GM10847 (cell line): ENCODE measurements around the gene ARID4B.

Source experiments
- POLR2A ChIP-seq: IDR thresholded peaks from 2 replicates; pipeline ENCODE4 v1.6.1; 2011; ENCODE audit not compliant: insufficient read length; ENCODE audit errors: extremely low read depth

Gene ARID4B

DNA sequence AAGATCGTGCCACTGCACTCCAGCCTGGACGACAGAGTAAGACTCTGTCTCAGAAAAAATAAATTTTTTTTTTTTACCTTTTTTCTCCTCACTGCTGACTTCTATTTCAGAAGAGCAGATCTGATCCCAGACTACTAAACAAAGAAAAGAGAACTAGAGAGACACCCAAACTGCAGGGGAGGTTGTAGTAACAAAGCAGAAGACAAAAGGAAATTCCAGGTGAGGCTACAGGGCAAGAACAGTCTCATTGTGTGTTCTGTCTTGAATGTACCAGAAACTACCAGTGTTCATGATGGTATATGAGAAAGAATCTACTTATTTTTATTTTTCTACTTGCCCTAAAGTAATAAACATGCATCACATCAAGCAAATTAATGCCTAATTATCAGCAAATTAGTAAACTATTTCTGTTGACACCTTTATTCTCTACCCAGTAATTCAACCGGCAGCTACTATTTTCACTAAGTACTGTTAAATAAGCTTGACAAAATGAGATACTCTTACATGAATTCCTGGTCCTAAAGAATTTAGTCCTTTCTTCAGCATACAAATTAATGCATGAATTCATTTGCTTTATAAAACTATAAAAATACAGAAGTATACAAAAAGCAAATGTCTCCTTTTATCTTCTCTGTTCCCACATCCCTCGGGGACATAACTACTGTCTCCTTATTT, 40.6 kb downstream of the ARID4B start:
- TF ChIP-seq POLR2A: no peak

GRCh38 chr1:235286667-235287066, 41.3 kb downstream of the ARID4B start:
- no peak for TF ChIP-seq POLR2A

GRCh38 chr1:235284231-235284769, 43.7 kb downstream of the ARID4B start:
- no peak for TF ChIP-seq POLR2A

DNA sequence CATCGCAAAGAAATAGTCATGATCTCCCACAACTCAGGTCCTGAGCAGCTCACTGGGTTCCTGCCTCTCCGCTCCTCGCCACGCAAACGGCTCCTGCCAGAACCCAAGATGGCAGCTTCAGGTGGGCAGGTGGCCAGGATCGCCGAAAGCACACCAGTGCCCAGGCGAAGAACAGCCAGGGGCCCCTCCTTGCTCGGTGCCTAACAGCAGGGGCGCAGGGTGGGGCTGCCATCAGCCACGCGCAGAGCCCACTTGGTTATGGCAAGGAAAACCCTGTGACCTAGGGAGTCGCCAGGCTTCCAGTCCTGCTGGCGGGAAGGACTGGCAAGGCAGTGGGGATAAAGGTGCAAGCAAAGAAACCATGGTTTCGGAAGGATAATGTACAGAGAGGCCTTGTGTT, 47.5 kb downstream of the ARID4B start:
- TF ChIP-seq POLR2A: no peak

DNA sequence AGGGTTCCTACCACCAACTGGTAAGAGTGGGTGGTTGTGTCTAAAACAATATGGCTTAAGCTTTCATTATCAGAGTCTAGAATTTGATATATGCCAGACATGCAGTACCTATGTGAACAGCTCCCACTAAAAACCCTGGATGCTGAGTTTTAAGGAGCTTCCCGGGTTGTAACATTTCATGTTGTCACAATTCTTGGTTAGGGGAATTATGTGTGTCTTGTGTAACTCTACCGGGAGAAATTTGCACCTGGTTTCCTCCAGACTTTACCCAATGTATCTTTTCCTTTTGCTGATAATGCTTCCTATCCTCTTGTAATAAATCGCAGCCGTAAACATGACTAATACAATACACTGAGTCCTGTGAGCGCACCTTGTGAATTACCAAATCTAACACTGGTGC, 48.3 kb downstream of the ARID4B start:
- no peak for TF ChIP-seq POLR2A

- no peak for TF ChIP-seq POLR2A
Observed at GRCh38 chr1:235278915-235279292, 49.1 kb downstream of the ARID4B start.

GRCh38 chr1:235278233-235278914, 49.6 kb downstream of the ARID4B start:
- no peak for TF ChIP-seq POLR2A

DNA sequence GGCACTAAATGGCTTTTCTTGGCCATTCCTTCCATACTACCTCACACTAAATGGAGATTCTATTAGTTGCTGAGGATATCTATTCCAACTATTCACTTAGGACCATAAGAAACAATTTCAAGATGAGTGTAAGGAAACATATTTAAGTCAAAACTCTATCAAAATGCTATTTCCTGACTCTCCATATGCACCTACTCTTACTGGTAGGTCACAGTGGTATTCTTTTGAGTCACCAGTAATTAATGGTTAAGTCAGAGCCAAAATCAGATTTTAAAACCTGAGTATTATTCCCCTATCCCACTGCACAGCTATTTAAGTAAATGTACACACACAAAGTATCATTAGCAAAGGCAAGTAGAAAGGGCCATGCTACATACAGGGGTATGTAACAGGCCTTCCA, 50.3 kb downstream of the ARID4B start:
- no peak for TF ChIP-seq POLR2A

DNA sequence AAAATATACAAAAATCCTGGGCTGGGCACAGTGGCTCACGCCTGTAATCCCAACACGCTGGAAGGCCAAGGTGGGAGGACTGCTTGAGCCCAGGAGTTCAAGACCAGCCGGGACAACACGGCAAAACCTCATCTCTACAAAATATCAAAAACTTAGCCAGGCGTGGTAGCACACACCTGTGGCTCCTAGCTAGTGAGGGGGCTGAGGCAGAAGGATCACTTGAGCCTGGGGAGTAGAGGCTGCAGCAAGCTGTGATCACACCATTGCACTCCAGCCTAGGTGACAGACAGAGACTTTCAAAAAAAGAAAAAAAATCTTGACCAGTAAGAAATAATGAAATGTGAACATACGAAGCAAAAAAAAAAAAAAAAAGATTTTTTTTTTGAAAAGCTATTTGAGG, 52.1 kb downstream of the ARID4B start:
- TF ChIP-seq POLR2A: no peak

GRCh38 chr1:235275223-235275622, 52.8 kb downstream of the ARID4B start:
- no peak for TF ChIP-seq POLR2A

GRCh38 chr1:235272851-235273250, 55.1 kb downstream of the ARID4B start:
- no peak for TF ChIP-seq POLR2A

- no peak for TF ChIP-seq POLR2A
Observed at GRCh38 chr1:235270625-235271024, 57.4 kb downstream of the ARID4B start.

DNA sequence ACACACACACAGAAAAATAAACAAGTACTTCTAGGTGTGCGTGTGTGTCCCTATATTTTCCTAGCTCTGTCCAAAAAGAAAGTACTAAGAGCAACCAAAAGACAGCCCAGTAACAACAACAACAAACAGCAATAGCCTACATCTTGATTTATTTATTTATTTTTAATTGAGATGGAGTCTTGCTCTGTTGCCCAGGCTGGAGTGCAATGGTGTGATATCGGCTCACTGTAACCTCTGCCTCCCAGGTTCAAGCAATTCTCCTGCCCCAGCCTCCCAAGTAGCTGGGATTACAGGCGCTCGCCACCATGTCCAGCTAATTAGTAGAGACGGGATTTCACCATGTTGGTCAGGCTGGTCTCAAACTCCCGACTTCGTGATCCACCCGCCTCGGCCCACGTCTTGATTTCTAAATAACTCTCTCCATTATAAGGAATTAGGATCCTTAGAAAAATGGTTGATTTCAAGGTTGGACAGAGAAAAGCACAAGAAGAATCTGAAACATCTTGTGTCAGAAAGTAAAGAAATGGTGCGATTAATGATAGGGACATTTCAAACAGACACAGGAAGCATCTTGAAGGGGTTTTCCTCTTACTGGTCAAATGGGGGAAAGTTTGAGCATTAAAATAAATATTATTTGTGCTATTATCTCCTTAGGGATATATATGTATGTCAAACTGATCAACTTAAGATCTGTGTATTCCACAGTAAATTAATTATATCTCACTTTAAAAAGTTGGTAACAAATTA, 59.4 kb downstream of the ARID4B start:
- TF ChIP-seq POLR2A: no peak

DNA sequence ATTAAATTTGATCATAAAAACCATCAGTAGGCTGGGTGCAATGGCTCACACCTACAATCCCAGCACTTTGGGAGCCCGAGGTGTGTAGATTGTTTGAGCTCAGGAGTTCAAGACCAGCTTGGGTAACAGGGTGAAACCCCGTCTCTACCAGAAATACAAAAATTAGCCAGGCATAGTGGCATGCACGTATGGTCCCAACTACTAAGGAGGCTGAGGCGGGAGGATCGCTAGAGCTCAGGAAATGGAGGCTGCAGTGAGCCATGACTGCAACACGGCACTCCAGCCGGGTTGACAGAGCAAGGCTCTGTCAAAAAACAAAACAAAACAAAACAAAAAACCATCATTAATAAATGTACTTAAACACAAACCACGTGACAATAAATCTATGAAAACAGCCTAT, 61.0 kb downstream of the ARID4B start:
- TF ChIP-seq POLR2A: no peak

DNA sequence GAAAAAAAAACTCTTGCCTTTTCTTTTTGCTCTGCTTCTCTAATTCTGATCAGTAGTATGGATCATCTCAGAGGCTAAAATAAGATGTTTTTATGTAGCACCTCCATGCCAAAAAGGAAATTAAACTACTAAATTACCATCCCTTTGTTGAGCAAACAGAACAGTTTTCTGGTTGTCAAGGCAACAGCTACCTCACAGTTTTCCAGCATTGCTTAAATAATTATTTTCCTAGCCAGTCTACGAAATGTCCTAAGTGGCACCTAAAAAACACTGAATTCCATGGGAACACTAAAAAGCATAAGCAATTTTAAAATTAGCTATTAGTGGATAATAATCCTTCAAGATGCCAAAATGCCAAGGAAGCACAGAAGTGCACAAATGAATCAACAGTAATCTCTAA, 61.7 kb downstream of the ARID4B start:
- TF ChIP-seq POLR2A: no peak

DNA sequence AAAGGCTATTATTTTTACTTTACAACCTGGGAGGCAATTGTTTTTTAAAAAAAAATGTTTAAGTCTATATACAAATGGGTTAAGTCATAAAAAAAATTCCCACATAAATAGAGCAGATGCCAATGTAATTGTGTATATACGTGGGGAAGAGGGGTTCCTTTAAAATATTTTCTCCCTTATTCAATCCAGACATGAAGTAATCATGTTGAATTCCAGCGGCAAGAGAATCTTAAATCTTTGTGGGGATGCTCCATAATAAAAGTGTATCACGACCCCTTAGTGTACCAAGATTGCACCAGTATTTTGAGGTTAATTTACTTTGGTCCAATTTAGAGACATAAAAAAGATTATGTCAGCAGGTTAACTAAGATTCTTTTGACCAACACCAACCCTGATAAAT, 62.1 kb downstream of the ARID4B start:
- no peak for TF ChIP-seq POLR2A
